H4 (cell line): Measurements from ENCODE around the gene DMGDH. TPM values are rescaled to one million over a fixed set of nuclear protein-coding genes. Genes with fewer than 3 reads are reported as not detected.

ENCODE experiments used
- DNase-seq: peaks from one replicate; pipeline ENCODE4 v3.0.0-alpha.2; 2015; ENCODE audit warnings: low spot score
- total RNA-seq: library from RNA; depleted of rRNA; stranded (reverse); fragments of >200 nt; shearing (Covaris generic); gene quantifications from 2 replicates; pipeline ENCODE4 v1.2.3, GENCODE V29; 2014

DMGDH gene
- total RNA-seq, 1 experiment from 2014 or later = 0.37 TPM

DNA sequence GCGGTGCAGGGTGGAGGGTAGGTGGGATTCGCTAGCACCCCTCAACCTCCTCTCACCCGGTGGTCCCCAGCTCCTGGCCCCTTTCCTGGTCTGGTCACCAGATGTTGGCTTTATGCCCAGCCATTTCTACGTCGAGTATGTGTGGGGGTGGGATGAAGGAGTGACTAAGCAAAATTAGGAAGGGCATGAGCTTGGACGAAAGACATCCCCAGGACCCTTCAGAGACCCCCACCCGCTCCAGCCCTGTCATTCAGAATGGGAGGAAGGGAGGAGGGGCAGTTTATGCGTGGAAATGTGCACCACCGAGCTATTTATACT lies 835 bp upstream of the DMGDH start:
- no peak for DNase-seq

DNA sequence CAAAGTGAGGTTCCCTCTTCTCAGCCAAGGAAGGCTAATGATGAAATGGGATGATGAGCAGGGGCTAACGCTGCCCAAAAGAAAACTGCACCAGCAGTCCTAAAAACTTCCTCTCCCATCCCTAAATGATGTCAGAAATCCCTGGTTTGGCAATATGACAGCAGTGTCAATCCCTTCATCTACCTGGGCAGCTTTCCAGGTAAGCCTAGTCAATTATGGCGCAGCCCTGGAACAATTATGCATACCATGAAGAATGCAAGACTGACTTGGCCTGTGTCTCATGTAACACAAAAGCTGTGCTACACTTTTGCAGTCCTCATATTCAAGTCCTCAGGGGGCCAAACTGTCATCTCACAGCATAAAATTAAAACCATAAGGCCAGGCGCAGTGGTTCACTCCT lies 7.0 kb downstream of the DMGDH start:
- no peak for DNase-seq

DNA sequence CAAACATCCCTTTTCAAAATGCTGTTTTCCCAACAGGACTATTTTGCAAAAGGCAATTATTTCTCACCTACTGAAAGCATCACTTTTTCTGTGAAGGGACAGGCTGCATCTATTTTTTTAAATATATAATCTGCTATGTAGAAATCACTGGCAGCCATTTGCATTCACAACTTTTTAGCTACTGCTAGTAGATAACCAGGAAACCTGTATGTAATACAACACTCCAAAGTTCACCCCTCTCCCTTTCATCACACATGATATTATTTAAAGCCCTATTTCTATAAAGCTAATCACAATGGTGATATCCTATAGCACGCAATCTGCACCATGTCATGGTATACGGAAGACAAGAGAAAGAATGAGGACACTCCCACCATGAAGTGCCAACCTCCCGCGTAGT lies 9.8 kb downstream of the DMGDH start:
- DNase-seq = no peak

GRCh38 chr5:79056847-79057246 lies 12.6 kb downstream of the DMGDH start:
- no peak for DNase-seq

DNA sequence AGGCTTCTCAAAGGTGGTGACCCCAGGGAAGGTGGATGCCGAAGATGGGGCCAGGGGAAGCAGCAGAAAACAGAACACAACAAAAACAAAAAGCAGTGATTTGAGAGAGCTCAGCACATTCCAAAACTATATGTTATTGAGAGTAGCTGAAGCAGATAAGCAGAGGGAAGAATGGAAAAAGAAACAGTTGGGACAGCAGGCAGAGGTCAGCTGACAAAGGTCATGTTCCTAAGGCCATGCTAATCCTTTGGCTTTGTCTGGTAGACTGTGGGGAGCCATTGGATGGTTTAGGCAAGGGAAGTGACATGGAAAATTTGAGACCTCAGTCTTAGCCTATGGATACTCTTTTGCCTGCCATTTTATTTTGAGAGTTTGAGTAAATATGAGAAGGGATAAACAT lies 14.5 kb downstream of the DMGDH start:
- no peak for DNase-seq

DNA sequence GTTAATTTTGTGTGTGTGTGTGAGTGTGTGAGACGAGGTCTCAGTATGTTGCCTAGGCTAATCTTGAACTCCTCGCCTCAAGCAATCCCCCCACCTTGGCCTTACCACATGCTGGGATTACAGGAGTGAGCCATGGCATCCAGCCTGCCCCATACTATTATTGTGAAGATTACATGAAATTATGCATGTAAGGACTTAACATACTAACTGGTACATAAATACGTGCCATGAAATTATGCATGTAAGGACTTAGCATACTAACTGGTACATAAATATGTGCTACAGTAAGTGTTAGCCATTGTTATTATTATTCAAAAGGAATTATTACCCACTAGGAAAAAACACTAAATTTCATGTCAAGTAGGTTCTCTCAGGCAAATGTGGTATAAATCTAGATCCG lies 16.2 kb downstream of the DMGDH start:
- no peak for DNase-seq

- no peak for DNase-seq
Measured at GRCh38 chr5:79050498-79050897, 19.0 kb downstream of the DMGDH start.

- DNase-seq = no peak
Measured at GRCh38 chr5:79048437-79048836, 21.0 kb downstream of the DMGDH start.

- DNase-seq = no peak
Measured at GRCh38 chr5:79047199-79047598, 22.3 kb downstream of the DMGDH start.

DNA sequence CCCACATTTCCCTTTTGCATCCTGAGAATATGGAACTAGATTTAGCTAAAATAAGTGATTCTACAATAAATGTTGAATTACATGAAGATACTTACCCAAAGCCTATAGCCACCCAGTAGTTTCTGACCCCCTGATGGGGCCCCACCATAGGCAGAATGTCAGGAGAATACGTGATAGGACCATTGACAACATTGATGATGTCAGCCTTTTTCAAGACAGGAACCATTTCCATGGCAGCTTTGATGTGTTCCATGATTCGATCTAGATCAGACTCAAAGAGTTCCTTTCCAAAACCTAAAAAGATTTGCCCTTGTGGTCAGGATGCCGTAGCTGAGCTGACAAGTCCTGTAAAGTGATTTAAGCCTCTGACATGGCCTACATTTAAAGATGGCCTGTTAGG lies 27.3 kb downstream of the DMGDH start:
- DNase-seq = no peak

GRCh38 chr5:79036769-79037168 lies 32.7 kb downstream of the DMGDH start:
- DNase-seq = no peak

GRCh38 chr5:79035237-79035636 lies 34.2 kb downstream of the DMGDH start:
- DNase-seq = no peak

DNA sequence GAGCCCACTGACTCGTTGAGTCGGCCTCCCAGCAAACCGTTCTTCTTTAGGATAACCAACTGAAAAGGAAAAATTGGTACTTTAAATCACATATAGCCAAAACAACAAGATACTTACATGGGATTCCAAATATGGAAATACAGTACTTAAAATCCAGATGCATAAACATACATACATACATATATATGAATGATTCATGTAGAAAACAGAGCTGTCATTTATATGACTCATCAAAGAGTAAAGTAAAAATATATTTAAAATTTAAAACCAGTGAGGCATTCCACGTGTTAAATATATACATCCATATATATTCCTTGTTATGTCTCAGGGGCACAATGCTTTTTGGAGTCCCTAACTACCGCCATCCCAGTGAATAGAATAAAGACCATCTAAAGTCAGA lies 36.7 kb downstream of the DMGDH start:
- DNase-seq = no peak

DNA sequence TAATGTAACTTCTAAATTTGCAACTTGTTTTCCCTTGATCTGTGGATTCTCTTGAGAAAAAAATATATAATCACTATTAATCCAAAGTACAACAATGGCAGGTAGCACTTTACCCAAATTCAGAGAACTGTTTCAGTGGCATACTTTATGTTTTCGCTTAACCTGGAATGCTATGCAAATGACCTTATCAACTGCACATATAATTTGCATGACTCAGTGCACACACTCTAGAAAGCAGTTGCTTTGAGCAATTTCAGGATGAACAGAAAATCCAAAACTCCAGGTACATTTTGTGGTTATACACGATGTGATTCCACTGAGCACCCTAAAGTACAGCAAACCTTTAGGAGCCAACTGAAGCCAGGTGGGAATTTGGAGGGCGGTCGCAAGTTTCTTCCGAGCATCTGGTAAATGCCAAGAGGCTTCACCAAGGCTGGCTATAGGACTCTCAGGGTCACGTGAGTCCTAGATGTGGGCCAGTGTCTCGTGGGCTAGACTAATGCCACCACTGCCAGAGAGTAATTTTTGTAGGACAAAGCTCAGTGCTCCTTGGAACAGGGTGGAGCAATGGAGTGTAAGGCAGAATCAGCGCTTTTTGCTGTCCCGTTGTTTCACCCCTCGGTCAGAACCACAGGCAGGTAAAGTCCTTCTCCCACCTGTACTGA lies 37.3 kb downstream of the DMGDH start:
- DNase-seq = no peak

GRCh38 chr5:79031485-79031867 lies 38.0 kb downstream of the DMGDH start:
- no peak for DNase-seq

GRCh38 chr5:79030663-79031484 lies 38.6 kb downstream of the DMGDH start:
- DNase-seq = no peak

DNA sequence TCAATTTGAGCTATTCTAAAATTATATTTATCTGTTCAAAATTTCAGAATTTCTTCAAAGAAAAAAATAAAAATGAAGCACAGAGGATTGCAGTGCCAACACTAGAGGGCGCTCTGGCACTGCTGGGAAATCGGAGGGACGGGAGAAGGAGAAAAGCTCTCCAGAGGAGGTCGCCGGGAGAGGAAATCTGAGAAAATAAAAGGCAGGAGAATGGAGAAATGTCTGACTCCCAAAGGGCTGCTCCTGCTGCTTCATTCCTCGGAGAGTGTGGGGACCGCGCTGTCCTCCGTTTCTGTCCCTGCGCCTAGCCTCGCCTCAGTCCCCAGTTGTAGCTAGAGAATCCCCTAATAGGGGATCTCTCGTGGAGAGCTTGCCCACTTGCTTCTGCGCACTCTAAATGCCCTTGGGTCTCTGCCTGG lies 44.4 kb downstream of the DMGDH start:
- peak; percentile 51 for DNase-seq

GRCh38 chr5:79023947-79024346 lies 45.5 kb downstream of the DMGDH start:
- no peak for DNase-seq

DNA sequence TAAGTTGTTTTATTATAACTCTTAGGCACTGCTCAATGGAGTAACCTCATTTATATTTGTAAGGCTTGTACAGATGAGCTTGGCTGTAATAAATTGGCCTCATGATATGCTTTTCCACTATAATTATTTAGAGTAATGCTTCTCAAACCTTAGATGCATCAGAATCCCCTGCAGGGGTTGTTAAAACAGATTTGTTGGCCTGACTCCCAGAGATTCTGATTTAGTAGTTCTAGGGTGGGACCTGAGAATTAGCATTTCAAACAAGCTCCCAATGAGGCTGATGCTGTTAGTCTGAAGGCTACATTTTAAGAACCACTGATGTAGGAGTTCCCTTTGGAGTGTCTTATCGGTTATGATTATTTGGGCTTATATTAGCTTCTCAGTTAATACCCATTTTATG lies 46.1 kb downstream of the DMGDH start:
- no peak for DNase-seq

DNA sequence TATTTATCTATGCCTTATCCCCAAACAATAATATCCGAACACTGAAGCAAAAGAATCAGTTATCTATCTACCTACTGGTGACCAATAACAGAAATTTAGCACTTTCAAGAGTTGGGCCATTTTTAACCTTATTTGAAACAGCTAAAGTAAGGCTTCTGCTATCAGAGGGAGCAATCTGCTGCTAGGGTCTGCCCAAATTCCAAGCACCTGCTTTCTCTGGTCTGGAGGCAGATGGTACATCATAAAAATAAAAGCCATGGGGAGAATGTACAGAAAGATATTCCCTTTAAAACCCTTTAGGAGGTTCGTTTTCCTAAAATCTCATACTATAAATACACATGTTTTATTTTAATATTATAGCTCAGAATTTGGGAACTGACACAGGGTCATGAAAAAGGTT lies 46.7 kb downstream of the DMGDH start:
- no peak for DNase-seq

- no peak for DNase-seq
Measured at GRCh38 chr5:79021753-79022152, 47.7 kb downstream of the DMGDH start.

GRCh38 chr5:79020861-79021561 lies 48.5 kb downstream of the DMGDH start:
- peak; percentile 54 for DNase-seq

DNA sequence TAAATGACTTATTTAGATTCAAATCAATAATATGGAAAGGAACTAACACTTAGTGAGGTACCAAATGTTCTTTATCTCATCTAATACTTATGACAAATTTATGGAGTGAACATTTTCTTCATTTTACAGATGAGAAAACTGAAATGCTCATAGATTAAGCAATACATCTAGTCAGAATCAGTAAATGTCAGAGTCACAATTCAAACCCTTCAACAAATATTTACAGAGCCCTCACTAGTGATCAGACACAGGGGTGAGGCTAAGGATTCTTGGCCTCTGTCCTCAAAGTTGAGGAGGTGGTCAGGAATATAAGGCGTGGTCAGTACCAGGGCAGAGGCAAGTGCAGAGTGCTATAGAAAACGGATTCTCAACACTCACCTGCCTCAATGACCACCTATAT lies 54.8 kb downstream of the DMGDH start:
- DNase-seq = no peak
